NCI-H345 treated with DMSO at 0.1 percent for 48 hours (cell line): ENCODE data around the gene CCDC24.

Experiments
- DNase-seq: peaks from one replicate; lab custom pipeline; 2025; ENCODE audit not compliant: unreplicated experiment; lab: John Stamatoyannopoulos, UW

CCDC24 gene

DNA sequence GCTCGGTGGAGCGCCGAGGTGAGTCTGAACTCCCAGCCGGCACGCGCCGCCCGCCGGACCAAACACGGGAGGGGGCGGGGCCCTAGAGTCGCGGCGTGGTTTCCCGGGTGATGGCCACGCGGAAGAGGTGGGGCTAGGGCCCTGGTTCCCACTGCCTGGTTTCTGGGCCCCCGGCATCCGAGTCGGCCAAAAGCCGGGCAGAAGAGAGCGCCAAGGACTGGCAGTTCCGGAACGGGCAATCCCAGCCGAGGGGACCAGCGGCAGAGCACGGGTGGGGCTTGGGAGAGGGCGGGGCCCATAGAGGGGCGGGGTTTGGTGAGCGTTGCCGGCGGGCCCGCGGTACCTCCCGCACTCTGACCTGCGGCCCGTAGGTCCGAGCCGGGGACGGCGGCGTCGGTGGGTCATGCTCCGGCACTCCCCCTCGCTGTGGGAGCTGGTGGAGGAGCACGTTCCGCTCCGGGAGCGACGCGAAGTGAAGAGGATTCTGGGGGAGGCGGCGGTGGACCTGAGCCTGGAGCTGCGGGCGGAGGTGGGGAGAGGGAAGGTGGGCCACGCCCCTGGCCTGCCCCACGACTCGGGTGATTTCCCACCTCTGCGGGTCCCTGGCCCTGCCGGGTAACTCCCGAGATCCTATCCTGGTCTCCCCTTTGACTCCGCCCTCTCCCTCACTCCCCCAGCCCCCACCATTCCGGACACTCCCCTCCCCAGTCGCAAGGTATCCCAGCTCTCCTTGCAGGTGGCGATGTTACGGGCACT, at the start of gene CCDC24:
TSS of gene CCDC24 (plus strand) at position 124 of the 756 bp plus-strand sequence. CDS start at position 404, 280 bp downstream.
- DNase-seq, result peak; percentile 58

DNA sequence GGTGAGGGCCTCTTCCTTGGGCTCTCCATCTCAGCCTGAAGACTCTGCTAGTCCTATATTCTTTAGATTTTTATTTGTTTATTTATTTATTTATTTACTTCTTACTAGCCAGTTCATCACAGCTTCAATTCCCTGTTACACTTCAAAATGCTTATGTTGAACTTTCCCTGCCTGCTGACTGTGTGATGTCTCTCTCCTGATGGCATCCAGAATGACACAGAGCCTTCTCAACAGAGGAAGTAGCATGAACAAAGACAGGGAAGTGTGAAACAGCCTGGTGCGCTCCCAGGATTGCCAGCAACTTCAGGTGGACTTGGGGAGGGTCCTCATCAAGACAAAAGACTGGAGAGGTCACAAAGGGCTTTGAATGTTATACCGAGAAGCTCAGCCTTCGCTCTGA, 49.0 kb upstream of the CCDC24 start:
- DNase-seq, result no peak

DNA sequence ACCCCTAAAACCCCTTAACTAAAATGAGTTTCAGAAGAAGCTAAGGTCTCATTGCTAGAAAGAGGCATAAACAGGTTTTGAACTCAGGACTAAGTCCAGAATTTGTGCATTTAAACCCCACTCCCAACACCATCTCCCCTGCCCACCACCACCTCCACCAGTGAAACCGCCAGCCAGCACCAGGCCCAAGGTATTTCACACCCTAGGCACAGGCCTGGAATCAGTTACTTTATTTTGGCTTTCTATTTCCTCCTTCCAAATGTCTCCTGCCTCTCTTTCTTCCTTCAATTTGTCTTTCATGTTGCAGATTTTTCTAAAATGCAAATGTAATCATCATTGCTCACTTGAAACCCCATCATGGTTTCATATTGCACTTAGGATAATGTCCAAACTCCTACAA, 46.5 kb upstream of the CCDC24 start:
- DNase-seq, result no peak

DNA sequence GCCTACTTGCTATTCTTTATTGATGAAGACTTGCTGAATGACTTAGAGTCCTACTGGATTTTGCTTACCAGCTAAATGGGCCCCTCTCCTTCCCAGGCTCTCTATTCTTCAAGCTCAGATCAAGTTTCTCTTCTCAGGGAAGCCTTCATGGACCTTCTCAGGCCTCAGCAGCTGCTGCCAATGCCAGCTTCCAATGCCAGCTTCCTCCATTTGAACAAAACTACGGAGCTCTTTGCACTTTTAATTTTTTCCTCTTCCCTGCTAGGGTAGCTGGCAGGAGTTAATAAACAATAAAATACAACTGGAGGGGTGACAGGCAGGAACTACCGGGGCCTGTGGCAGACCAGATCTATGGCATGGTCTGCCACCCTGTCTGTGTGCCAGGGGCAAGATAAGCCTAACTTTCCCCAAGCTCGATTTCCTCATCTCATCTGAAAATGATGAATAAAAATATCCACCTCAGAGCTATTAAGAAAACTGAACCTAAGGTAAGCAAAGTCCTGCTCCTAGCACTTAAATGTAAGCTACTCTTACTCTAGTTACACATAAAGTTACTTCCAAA, 45.6 kb upstream of the CCDC24 start:
- no peak for DNase-seq

DNA sequence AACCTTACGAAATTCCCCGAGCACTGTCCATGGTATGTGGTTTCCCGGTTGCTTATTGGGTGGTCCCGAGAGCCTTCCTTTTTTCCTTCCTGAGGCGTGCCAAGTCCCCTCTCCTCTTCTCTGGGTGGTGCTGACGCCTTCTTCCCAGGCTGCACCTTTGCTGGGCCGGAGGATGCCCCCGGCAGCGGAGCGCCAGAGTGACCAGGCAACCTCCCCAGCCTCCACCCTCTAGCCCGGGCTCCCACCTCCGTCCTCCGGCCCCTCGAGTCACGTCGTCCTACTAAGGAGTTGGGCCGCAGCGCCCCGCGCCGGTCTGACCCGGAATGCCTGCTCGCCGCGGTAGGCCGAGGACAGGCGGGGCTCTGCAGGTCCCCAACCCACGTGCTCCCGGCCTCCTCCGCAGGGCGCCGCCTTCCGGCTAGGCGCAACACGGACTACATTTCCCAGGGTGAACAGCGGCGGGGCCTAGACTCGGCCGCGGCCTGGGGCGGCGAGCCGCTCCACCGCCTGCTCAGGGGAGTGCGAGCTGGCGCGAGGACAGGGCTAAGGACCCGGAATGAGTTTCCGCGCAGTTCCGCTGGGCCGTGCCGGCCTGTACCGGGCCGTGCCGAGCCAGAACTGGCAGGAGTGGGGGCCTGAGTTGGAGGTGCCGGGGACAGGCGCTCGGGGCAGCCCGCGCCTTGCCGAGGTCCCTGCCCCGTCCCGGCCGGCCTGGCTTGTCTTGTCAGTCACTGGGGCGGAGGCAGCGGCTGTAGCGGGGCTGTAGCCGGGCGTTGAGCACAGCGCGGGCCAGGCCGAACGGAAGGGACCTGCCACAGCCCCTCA, 45.0 kb upstream of the CCDC24 start, which contains the start of gene IPO13:
TSS of gene IPO13 (plus strand) at position 715 of the 825 bp plus-strand sequence. CDS start 651 bp downstream, outside the sequence.
- peak; percentile 91 for DNase-seq

DNA sequence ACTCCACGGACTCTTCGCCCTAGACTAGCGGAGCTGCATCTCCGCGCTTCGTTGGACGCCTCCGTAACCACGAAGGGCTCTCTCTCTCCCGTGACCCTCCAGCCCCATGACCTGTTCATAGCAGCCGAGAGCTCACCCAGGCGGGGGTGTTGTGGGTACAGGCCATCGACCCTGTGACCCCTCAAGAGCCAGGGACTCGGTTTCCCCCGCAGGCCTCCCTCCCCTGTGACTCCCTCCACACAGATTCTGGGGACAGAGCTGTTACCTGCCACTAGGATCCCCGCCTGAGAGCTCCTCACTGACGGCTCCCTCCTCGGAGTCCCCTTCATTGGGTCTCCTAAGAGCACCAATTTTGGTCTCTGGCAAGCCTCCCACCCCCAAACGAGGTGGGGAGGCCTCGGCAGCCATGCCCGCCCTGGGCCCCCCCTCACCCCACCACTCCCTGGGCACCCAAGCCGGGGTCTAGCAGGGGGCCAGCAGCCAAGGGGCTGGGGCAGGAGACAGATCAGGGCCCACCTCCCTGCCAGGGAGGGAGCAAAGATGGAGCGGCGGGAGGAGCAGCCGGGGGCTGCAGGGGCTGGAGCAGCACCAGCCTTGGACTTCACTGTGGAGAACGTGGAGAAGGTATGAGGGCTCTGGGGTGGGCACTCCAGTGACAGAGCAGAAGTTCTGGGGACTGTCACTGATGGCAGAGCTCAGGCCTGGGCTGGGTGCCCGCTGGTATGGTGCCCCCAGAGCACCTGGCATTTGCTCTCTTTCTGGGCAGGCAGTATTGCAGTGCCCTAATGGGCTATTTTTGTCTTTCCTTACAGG, 44.1 kb upstream of the CCDC24 start:
- DNase-seq, result no peak

DNA sequence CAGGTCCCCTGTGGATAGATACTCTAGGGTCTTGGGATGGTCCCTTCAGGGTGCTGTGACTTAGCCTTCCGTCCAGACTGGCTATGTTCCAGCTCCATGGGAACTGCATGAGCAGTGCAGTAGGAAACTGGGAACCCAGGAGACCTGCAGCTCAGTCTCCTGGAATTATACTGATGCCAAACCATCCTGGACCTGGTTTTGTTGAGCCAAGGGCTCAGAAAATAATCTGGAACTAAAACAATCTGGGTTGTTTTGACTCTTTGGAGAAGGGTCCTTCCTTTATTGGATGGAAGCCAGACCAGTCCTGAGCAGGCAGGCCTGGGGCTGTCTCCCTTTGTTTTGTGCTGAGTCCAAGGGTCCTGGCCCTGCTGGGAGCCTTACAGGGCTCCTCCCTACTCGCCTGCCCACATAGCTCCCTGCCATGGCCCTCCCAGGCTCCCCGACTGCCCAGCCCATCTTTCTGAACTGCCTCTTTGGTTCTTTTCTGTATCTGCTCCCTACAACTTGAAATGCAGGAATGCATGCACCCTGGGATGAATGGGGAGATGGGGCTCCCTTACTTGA, 43.4 kb upstream of the CCDC24 start:
- DNase-seq, result no peak

DNA sequence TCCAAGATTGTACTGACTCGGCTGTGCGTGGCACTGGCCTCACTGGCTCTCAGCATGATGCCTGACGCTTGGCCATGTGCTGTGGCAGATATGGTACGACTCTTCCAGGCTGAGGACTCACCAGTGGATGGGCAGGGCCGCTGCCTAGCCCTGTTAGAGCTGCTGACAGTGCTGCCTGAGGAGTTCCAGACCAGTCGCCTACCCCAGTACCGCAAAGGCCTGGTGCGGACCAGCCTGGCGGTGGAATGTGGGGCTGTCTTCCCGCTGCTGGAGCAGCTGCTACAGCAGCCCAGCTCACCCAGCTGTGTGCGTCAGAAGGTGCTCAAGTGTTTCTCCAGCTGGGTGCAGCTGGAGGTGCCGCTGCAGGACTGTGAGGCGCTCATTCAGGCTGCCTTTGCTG, 41.7 kb upstream of the CCDC24 start:
- DNase-seq, result no peak

DNA sequence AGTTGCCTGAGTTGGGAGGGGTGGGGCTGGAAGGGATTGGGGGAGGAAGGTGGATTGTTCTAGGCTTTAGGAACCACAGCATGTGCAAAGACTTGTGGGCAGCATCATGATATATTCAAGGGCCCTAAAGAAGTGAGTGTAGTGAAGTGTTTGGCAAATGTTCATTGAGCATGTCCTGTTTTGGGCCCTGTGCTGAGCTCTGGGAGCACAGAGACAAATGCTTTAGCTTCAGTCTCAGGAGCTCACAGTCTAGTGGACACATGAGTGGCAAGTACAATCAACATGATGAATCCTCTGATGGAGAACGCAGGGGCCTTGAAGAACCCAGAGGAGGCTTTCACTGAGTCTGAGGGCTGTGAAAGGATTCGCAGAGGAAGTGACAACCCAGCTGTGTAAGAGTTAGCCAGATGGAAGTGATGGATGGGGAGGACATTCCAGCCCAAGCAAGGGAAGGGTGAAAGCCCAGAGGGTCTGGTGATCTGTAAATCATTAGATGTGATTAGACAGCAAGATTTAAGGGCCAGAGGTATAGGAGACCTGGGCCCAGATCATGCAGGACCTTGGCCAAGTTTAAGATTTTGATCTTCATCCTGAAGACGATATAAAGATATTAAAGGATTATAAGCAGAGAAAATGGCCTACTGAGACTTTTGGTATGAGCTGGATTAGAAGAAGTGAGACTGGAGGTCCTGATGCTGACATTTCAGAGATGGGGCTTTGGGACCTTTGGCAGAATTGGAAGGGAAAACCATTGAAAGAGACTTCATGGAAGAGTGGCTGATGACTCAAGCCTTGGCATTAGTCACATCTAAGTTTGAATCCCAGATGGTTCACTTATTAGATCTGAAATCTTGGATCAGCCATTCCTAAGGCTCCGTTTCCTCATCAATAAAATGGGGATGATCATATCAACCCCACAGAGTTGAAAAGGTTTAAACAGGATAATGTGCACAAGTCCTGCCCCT, 40.1 kb upstream of the CCDC24 start:
- no peak for DNase-seq

DNA sequence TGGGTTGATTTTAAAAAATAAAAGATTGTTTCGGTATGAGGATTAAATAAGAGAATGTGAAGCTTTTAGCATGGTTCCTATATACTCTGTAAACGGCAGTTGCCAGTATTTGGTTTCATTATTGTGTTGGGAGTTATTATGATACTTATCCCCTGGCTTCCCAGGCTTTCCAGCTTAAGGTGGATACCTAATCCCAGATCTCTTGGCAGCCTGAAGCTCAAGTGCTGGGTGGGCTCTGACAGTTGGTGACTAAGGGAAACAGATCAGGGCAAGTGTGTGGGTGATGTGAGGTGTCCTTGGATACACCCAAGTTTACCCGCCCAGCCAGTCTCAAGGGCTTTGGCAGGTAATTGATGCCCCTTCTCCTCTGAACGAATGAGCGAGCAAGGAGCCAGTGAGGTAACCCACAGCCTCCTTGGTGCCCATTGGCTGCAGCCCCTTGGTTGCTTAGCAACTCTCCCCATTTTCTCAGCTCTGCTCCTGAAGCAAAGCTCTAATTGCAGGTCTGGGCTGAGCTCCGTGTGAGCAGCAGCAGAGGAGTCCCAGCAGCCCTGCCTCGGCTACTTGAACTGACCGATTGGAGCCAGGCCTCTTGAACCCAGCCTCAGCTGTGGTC, 38.6 kb upstream of the CCDC24 start:
- DNase-seq, result no peak

DNA sequence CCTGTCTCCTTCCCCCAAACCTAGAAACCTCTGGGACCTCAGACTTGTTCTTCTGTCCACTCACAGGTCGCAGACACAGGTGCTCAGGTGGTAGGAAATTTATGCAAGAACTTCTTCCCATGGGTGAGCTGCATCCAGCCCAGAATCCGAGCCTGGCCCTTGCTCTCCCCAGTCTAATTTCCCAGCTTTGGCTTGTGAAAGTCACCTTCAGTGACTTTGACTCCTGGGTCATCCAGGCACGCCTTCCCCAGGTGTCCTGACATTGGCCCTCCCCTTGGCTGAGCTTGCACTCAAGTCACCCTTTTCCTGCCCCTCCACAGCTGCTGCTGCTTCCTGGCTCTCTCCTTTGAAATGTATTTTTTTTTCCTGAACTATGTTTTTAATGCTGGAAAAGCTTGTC, 38.0 kb upstream of the CCDC24 start:
- no peak for DNase-seq

DNA sequence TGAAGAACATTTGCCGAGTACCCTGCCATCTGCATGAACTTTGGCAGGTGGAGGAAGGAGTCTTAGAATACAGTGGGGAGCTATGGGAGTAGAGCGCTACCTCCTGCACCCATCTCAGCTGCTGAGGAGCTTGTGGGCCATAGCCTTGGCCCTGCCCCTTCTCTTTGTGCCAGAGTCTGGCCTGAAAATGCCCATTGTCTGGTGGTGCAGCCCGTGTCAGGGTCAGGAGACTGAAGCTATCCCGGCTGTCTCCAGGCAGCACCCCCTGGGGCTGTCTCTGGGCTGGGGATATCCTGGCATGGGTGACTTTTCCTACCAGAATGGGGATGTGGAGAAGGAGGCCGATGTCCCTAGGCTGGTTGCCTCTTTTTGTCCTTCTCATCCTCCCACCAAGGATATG, 37.4 kb upstream of the CCDC24 start:
- no peak for DNase-seq

DNA sequence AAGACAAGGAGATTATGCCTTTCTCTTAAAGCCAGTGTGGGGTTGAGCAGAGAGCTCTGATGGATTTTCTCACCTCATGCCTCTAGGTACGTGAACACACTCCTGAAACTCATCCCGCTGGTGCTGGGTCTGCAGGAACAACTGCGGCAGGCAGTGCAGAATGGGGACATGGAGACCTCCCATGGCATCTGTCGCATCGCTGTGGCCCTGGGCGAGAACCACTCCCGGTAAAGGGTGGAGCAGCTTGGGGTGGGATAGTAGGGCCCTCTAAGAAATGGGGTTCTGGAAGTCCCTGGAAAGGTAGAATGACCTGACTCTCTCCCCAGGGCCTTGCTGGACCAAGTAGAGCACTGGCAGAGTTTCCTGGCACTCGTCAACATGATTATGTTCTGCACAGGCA, 35.2 kb upstream of the CCDC24 start:
- DNase-seq, result no peak

DNA sequence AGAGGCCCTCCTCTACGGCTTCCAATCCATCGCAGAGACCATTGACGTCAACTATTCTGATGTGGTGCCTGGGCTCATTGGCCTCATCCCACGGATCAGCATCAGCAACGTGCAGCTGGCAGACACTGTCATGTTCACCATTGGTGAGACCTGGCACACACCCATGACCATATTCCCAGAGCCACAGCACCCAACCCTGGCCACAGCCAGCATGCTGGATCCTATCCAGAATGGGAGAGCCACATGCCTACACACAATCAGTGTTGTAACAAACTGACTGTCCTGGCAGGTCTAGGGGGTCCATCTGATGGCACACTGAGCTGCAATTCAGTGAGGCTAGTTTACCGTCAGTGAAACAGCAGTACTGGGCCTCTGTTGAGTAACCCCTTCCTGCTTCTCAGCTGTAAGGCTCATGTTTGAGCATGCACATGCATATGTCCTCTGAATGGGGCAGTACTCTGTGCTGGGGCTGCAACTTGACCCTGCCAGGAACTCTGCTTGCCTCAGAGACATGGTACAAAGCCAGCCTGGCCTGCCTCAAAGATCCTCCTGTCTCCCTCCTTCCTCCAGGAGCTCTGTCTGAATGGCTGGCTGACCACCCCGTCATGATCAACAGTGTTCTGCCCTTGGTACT, 33.9 kb upstream of the CCDC24 start:
- DNase-seq, result no peak

DNA sequence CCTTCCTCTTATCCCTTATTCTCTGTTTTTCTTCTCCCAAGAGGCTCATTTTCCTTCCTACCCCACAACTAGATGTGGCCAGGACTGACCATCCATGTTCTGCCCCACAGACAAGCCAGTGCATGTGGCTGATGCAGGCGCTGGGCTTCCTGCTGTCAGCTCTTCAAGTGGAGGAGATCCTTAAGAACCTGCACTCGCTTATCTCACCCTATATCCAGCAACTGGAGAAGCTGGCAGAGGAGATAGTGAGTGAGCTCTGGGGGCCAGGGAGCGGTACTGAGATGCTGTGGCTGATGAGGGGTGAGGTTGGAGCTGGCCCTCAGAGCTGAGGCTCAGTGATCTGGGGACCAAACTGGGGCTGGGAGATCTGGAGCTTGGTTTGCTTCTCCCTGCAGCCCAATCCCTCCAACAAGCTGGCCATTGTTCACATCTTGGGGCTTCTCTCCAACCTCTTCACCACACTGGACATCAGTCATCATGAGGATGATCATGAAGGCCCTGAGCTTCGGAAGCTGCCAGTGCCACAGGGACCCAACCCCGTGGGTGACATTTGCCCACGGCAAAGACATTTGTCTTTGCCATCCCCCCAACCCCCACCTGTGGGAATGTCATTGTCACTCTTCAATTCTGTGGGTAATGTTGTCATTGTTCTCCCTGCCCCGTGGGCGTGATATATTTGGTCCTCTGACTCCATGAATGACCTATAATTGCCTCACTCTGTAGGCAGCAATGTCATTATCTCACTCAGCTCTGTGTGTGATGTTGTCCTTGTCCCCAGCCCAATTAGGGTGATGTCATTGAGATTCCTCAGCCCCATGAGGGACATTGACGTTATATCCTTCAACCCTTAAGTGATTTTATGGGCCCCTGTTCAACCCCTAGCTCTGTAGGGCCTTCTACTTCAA, 32.8 kb upstream of the CCDC24 start:
- DNase-seq, result no peak

DNA sequence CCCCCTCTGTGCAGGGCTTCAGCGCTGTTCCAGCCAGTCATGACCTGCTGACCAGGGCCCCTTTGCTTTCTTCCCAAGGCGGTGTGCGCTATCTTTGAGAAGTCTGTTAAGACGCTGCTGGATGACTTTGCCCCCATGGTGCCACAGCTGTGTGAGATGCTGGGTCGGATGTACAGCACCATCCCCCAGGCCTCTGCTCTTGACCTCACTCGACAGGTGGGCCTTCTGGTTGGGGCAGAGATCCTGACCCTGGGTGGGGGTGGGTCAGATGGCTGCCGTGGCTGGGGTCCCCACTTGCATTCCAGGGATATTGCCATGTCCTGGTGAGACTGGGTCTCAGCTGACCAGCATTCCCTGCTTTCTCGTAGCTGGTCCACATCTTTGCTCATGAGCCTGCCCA, 30.6 kb upstream of the CCDC24 start:
- no peak for DNase-seq

DNA sequence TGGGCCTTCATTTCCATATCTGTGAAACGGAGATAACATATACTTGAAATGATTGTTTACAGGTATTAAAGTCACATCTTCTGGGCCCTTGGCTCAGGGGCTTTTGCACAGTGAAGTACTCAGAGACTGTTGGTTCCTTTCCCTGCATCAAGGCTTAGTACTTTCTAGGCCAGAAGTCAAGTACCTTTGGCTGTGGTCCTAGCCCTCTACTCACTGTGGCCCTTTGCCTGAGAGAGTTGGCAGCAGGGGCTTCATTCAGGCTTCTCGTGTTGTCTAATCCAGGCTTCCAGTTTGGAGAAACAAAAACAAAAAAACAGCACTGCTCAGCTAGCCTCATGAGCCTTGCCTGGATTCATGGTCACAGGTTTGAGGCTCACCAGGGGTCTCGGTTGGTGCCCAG, 29.7 kb upstream of the CCDC24 start:
- no peak for DNase-seq

DNA sequence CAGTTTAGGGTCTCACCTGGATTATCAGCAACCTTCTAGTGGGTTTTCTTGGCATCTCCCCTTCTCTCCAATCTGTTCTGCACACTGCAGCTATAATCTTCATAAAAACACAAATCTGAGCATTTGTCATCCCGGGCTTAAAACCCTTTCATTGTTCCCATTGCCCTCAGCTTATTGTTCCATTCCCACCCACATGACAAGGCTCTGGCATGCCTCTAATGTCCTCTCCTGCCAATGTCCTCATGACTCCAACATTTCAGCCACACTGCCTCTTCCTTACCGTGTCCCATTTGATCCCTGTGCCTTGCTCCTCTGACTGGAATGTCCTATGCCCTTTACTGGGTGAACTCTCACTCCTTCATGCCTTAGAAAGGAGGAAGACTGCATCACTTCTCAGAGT, 29.1 kb upstream of the CCDC24 start:
- DNase-seq, result no peak
